HepG2 (cell line): ENCODE measurements around the gene DNASE2. TPM values are rescaled to one million over a fixed set of nuclear protein-coding genes. Genes with fewer than 3 reads are reported as not detected.

ENCODE experiments used
- ATF5 ChIP-seq: sonication (generic); formaldehyde crosslinking; IDR thresholded peaks from 2 replicates; pipeline ENCODE4 v1.4.0; 2020; ENCODE audit warnings: mild to moderate bottlenecking, low read depth, missing genetic modification reagents
- FIP1L1 ChIP-seq: fragments of 200-400 bp; formaldehyde crosslinking; IDR thresholded peaks from 2 replicates; pipeline ENCODE4 v1.6.1; 2018; ENCODE audit warnings: low read depth, mild to moderate bottlenecking, low read length, moderate library complexity, borderline replicate concordance; ENCODE audit not compliant: insufficient read depth
- KDM4B ChIP-seq: sonication (generic); formaldehyde crosslinking; IDR thresholded peaks from 2 replicates; pipeline ENCODE4 v1.4.0; 2020; ENCODE audit warnings: missing genetic modification reagents
- KDM5B ChIP-seq: sonication (generic); formaldehyde crosslinking; IDR thresholded peaks from 2 replicates; pipeline ENCODE4 v1.4.0; 2020; ENCODE audit warnings: missing genetic modification reagents, mild to moderate bottlenecking, borderline replicate concordance
- KMT2A ChIP-seq: sonication (generic); formaldehyde crosslinking; IDR thresholded peaks from 2 replicates; pipeline ENCODE4 v1.4.0; 2020; ENCODE audit warnings: missing genetic modification reagents
- NFYB ChIP-seq: sonication (generic); formaldehyde crosslinking; IDR thresholded peaks from 2 replicates; pipeline ENCODE4 v1.4.0; 2020; ENCODE audit warnings: missing genetic modification reagents
- ONECUT2 ChIP-seq: sonication (generic); formaldehyde crosslinking; IDR thresholded peaks from 2 replicates; pipeline ENCODE4 v1.4.0; 2020; ENCODE audit warnings: missing genetic modification reagents
- PRDM4 ChIP-seq: sonication (generic); formaldehyde crosslinking; IDR thresholded peaks from 2 replicates; pipeline ENCODE4 v1.9.0; 2021; ENCODE audit warnings: missing genetic modification reagents, borderline replicate concordance
- ZBTB1 ChIP-seq: sonication (generic); formaldehyde crosslinking; IDR thresholded peaks from 2 replicates; pipeline ENCODE4 v1.4.0; 2020; ENCODE audit warnings: missing genetic modification reagents, borderline replicate concordance
- ZC3H4 ChIP-seq: sonication (generic); formaldehyde crosslinking; IDR thresholded peaks from 2 replicates; pipeline ENCODE4 v1.4.0; 2020; ENCODE audit warnings: missing genetic modification reagents, borderline replicate concordance
- ZNF101 ChIP-seq: sonication (generic); formaldehyde crosslinking; IDR thresholded peaks from 2 replicates; pipeline ENCODE4 v1.4.0; 2020; ENCODE audit warnings: mild to moderate bottlenecking, low read depth, missing genetic modification reagents, borderline replicate concordance
- ZNF263 ChIP-seq: sonication (generic); formaldehyde crosslinking; IDR thresholded peaks from 2 replicates; pipeline ENCODE4 v1.4.0; 2020; ENCODE audit warnings: missing genetic modification reagents
- ZNF280B ChIP-seq: sonication (generic); formaldehyde crosslinking; IDR thresholded peaks from 2 replicates; pipeline ENCODE4 v1.5.0; 2020; ENCODE audit warnings: missing genetic modification reagents, mild to moderate bottlenecking, borderline replicate concordance
- ZNF577 ChIP-seq: sonication (generic); formaldehyde crosslinking; IDR thresholded peaks from 2 replicates; pipeline ENCODE4 v1.4.0; 2020; ENCODE audit warnings: mild to moderate bottlenecking, low read depth, missing genetic modification reagents, borderline replicate concordance
- ZNF766 ChIP-seq: sonication (generic); formaldehyde crosslinking; IDR thresholded peaks from 2 replicates; pipeline ENCODE4 v1.5.0; 2020; ENCODE audit warnings: missing genetic modification reagents, borderline replicate concordance
- polyA plus RNA-seq, 8 experiments: library from polyadenylated mRNA; depleted of rRNA in 3 of 8; stranded (reverse) in 7 of 8; unstranded in 1 of 8; fragments of >200 nt; fragmentation: Illumina TruSeq in 4 of 8; extraction: Trizol in 4 of 8; gene quantifications; 2 replicates each; pipeline versions ENCODE4 v1.2.1 to v1.2.3, GENCODE V29; 2011 to 2016; ENCODE audit warnings: low read depth in 4 of 8, missing spikeins in 1 of 8, mixed read lengths in 1 of 8; ENCODE audit not compliant: insufficient read depth in 1 of 8
- total RNA-seq, 5 experiments: library from RNA; depleted of rRNA; stranded (reverse); fragments of >200 nt; fragmentation: Illumina TruSeq; extraction: Trizol; gene quantifications; 2 replicates each; pipeline ENCODE4 v1.2.3, GENCODE V29; 2016; ENCODE audit warnings: low read depth in 1 of 5
- TF ChIP-seq, protein P1 (sequence below): sonication (generic); formaldehyde crosslinking; IDR thresholded peaks from 2 replicates; pipeline ENCODE4 v1.4.0; 2020; ENCODE audit warnings: missing genetic modification reagents, borderline replicate concordance
- TF ChIP-seq, protein P2 (sequence below): IDR thresholded peaks from 2 replicates; pipeline ENCODE4 v1.6.1; 2016; ENCODE audit warnings: control low read depth

The DNASE2 gene
- total and polyA plus RNA-seq, 2 of the 13 experiments (the other 11 are each of a cell fraction or from before 2014, with no cell fraction given) = 7.5 to 16.2 TPM

DNA sequence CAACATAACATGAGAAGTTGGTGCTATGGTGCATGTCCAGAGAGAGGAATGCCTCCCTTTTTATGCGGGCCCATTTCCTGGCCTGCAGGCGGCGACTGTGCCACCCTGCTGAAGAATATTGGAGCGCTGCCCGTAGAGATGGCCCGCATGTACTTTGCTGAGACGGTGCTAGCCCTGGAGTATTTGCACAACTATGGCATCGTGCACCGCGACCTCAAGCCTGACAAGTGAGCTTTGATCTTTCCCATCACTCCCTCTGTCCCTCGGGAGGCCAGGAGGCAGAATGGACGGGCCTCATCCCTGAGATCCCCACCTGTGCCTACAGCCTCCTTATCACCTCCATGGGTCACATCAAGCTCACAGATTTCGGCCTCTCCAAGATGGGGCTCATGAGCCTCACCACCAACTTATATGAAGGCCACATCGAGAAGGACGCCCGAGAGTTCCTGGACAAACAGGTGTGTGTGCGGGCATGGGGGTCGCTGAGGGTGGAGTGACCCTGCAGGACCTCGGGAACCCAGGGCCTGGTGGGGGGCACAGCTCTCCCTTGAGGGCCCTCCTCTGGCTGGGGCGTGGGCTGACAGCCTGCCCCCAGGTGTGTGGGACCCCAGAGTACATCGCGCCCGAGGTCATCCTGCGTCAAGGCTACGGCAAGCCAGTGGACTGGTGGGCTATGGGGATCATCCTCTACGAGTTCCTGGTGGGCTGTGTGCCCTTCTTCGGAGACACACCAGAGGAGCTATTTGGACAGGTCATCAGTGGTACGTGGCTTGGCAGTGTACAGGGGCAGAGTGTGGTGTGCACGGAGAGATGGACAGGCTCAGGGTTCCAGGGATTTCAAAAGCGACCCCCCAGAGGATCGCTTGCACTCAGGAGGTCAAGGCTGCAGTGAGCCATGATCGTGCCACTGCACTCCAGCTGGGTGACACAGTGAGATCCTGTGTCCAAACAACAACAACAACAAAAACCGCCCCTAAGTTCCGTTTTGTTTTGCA, 16.2 kb downstream of the DNASE2 start (continued):
- TF ChIP-seq, protein P1, sequence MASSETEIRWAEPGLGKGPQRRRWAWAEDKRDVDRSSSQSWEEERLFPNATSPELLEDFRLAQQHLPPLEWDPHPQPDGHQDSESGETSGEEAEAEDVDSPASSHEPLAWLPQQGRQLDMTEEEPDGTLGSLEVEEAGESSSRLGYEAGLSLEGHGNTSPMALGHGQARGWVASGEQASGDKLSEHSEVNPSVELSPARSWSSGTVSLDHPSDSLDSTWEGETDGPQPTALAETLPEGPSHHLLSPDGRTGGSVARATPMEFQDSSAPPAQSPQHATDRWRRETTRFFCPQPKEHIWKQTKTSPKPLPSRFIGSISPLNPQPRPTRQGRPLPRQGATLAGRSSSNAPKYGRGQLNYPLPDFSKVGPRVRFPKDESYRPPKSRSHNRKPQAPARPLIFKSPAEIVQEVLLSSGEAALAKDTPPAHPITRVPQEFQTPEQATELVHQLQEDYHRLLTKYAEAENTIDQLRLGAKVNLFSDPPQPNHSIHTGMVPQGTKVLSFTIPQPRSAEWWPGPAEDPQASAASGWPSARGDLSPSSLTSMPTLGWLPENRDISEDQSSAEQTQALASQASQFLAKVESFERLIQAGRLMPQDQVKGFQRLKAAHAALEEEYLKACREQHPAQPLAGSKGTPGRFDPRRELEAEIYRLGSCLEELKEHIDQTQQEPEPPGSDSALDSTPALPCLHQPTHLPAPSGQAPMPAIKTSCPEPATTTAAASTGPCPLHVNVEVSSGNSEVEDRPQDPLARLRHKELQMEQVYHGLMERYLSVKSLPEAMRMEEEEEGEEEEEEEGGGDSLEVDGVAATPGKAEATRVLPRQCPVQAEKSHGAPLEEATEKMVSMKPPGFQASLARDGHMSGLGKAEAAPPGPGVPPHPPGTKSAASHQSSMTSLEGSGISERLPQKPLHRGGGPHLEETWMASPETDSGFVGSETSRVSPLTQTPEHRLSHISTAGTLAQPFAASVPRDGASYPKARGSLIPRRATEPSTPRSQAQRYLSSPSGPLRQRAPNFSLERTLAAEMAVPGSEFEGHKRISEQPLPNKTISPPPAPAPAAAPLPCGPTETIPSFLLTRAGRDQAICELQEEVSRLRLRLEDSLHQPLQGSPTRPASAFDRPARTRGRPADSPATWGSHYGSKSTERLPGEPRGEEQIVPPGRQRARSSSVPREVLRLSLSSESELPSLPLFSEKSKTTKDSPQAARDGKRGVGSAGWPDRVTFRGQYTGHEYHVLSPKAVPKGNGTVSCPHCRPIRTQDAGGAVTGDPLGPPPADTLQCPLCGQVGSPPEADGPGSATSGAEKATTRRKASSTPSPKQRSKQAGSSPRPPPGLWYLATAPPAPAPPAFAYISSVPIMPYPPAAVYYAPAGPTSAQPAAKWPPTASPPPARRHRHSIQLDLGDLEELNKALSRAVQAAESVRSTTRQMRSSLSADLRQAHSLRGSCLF (CRISPR knock-in tag) = no peak
- TF ChIP-seq KDM5B (CRISPR knock-in tag) (no peak), ZNF766 (CRISPR knock-in tag) (no peak), PRDM4 (CRISPR knock-in tag) (no peak), FIP1L1 (no peak), ZNF101 (CRISPR knock-in tag) (no peak), ZNF280B (CRISPR knock-in tag) (no peak), KDM4B (no peak), NFYB (CRISPR knock-in tag) (no peak), ZNF263 (CRISPR knock-in tag) (no peak; the same call in 1 of the 2 replicates), ATF5 (CRISPR knock-in tag) (no peak), ONECUT2 (no peak), ZNF577 (CRISPR knock-in tag) (no peak), KMT2A (CRISPR knock-in tag) (no peak), ZBTB1 (no peak), ZC3H4 (CRISPR knock-in tag) (no peak)
- TF ChIP-seq, protein P2, sequence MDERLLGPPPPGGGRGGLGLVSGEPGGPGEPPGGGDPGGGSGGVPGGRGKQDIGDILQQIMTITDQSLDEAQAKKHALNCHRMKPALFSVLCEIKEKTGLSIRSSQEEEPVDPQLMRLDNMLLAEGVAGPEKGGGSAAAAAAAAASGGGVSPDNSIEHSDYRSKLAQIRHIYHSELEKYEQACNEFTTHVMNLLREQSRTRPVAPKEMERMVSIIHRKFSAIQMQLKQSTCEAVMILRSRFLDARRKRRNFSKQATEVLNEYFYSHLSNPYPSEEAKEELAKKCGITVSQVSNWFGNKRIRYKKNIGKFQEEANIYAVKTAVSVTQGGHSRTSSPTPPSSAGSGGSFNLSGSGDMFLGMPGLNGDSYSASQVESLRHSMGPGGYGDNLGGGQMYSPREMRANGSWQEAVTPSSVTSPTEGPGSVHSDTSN = no peak
